CD4-positive, alpha-beta T cell treated with Interferon gamma for 1 hour (primary cell): Measurements from ENCODE around the gene DPP3.
"Not testable (repeated sequence)": the region's sequence is repeated elsewhere in the genome, so short reads cannot be mapped to it uniquely, and the experiment has no call there.

ENCODE experiments used
- DNase-seq: peaks from one replicate; pipeline ENCODE4 v3.0.0-alpha.2; 2020

DPP3 gene, protein sequence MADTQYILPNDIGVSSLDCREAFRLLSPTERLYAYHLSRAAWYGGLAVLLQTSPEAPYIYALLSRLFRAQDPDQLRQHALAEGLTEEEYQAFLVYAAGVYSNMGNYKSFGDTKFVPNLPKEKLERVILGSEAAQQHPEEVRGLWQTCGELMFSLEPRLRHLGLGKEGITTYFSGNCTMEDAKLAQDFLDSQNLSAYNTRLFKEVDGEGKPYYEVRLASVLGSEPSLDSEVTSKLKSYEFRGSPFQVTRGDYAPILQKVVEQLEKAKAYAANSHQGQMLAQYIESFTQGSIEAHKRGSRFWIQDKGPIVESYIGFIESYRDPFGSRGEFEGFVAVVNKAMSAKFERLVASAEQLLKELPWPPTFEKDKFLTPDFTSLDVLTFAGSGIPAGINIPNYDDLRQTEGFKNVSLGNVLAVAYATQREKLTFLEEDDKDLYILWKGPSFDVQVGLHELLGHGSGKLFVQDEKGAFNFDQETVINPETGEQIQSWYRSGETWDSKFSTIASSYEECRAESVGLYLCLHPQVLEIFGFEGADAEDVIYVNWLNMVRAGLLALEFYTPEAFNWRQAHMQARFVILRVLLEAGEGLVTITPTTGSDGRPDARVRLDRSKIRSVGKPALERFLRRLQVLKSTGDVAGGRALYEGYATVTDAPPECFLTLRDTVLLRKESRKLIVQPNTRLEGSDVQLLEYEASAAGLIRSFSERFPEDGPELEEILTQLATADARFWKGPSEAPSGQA

DNA sequence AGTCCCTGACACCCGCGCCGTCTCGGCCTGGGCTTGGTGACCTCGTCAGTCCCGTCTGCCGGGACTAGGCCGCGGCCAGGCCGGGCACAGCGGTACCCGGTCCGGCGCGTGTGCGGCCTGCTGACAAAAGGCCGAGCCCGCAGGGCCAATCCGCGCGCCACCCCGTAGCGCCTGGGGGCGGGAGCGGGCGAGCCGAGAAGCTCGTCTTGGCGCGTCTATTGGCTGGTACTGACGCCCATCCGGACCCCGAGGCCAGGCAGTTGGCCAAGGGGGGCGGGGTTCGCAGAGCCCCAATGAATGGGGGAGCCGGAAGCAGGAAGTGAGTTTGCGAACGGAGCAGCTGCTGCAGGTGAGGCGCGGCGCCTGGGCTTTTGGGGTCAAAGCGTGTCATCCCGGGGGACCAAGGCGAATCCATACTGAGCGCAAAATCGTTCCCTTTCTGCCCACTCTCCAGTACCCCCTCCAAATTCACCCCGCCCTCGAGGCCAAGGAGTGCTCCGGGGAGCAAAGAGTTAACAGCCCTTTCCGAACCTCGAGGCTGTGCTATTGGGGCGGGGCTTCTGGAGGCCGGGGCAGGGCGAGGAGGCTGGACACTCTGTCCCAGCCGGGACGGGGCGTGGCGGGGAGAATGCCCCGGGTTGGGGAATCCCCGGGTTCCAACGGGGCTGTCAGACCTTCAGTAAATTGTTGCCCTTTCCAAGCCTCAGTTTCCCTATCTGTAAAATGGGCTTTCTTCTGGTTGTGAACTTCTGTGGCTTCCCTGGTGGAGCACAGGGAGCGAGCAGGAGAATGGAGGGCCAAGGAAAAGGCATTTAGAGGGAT lies at the start of gene DPP3:
TSS of gene DPP3 (plus strand) at position 318 of the 822 bp plus-strand sequence. CDS start 1,767 bp downstream, outside the sequence.
- peak; percentile 95 for DNase-seq

DNA sequence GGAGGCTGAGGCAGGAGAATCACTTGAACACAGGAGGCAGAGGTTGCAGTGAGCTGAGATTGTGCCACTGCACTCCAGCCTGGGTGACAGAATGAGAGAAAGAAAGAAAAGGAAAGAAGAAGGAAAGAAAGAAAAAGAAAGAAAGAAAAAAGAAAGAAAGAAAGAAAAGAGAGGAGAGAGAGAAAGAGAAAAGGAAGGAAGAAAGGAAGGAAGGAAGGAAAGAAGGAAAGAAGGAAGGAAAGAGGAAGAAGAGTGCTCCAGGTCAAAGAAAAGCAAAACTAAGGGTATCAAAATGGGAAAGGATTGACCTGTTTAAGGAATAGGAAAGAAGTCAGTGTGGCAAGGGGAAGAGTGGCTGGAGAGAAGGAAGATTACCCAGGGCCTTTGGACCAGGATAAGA lies 48.9 kb upstream of the DPP3 start:
- DNase-seq, result not testable (repeated sequence)

DNA sequence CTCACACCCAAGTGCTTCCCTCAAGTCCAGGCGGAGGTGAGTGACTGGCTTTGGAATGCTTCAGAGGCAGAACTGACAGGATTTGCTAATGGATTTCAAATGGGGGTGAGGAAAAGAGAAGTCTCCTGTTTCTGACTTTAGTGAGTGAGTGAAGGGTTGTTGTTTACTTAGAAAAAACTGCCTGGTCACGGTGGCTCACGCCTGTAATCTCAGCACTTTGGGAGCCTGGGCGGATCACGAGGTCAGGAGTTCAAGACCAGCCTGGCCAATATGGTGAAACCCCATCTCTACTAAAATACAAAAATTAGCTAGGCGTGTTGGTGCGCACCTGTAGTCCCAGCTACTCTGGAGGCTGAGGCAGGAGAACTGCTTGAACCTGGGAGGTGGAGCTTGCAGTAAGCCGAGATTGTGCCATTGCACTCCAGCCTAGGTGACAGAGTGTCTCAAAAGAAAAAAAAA lies 48.3 kb upstream of the DPP3 start:
- DNase-seq, result not testable (repeated sequence)

DNA sequence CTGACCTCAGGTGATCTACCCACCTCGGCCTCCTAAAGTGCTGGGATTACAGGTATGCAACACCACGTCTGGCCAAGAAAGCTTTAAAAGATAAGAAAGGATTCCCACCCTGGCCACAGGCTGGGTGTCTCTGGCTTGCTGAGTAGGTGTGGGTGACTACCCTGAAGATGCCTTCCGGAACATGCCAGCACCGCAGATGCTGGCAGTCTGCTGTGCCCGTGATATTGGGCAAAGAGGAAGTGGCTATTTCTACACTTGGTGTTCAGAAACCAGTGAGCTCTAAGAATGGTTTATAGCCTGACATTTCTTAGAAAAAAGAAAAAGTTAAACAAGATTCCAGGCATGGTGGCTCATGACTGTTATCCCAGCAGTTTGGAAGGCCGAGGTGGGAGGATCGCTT lies 47.6 kb upstream of the DPP3 start:
- DNase-seq, result no peak

DNA sequence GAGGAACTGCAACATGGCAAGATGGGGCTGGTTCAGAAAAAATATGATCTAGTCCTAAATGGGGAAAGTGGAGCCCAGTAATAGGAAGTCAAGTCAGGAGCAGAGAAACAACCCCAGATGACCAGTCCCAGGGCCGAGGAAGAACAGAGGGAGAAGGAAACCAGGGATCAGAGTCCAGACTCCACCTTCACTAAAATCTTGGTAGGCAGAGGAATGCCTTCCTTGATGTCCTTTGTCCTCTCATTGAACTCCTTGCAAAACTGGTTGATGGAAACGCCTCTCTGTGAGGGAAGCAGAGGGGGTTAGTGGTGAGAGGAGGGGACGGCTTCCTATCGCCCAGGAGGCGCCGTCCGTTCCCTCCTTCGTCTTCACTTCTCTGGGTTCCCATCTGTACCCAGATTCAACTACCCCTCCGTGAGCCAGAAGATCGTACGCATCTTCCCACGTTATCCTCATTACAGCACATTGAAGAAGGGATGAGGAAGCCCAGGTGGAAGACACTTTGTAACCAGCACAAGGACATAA lies 42.2 kb upstream of the DPP3 start:
- no peak for DNase-seq

DNA sequence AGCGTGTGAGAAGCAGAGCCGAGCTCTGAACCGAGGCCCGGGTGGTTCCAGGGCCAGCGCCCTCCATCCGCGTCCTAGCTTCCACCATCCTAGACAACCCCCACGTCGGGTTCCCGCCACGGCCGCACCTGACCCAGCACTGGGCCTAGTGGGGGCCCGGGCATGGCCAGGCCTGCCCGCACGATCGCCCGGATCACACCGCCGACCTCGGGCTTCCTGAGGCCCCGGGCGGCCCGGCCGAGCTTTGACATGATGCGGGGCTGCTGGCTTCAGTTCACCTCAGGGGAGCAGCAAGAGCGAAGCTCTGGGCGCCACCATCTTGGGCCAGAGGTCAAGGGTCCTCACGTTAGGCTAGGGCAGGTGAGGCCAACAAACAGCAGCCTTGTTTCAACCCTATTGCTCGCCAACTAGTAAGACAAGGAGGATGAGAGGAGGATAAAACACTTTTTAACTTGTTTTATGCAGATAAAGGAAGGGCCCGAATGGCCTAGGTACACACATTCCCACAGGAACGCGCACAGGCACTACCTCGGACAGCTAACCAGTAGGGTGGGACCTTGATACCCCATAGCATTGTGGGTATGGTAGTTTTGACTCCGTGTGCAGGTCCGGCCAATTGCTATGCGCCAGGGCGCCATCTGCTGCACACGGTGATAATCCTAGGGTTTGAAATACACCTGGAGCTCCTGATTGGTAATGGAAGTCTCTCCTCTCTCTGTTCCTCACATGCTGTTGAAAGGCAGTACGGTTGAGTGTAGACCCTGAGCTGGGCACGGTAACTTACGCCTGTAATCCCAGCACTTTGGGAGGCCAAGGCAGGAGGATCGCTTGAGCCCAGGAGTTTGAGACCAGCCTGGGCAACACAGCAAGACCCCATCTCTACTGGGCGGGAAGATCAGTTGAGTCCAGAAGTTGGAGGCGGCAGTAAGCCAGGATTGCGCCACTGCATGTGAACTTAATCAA lies 41.4 kb upstream of the DPP3 start, which contains the start of gene MRPL11:
TSS of gene MRPL11 (minus strand) at position 345 of the 963 bp plus-strand sequence. CDS start at position 251, 94 bp downstream.
- peak; percentile 86 for DNase-seq

DNA sequence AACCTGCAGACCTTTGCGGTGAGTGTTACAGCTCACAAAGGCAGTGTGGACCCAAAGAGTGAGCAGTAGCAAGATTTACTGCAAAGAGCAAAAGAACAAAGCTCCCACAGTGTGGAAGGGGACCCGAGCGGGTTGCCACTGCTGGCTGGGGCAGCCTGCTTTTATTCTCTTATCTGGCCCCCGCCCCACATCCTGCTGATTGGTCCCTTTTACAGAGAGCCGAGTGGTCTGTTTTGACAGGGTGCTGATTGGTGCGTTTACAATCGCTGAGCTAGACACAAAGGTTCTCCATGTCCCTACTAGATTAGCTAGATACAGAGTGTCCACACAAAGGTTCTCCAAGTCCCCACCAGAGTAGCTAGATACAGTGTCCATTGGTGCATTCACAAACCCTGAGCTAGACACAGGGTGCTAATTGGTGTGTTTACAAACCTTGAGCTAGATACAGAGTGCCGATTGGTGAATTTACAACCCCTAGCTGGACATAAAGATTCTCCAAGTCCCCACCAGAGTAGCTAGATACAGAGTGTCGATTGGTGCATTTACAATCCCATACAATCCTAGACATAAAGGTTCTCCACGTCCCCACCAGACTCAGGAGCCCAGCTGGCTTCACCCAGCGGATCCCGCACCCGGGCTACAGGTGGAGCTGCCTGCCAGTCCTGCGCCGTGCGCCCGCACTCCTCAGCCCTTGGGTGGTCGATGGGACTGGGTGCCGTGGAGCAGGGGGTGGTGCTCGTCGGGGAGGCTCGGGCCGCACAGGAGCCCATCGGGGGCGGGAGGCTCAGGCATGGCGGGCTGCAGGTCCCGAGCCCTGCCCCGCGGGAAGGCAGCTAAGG lies 39.9 kb upstream of the DPP3 start:
- DNase-seq, result not testable (repeated sequence)

DNA sequence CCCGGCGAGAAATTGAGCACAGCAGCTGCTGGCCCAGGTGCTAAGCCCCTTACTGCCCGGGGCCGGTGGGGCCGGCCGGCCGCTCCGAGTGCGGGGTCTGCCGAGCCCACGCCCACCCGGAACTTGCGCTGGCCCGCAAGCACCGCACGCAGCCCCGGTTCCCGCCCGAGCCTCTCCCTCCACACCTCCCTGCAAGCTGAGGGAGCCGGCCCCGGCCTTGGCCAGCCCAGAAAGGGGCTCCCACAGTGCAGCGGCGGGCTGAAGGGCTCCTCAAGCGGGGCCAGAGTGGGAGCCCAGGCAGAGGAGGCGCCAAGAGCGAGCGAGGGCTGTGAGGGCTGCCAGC lies 39.3 kb upstream of the DPP3 start:
- not testable (repeated sequence) for DNase-seq

DNA sequence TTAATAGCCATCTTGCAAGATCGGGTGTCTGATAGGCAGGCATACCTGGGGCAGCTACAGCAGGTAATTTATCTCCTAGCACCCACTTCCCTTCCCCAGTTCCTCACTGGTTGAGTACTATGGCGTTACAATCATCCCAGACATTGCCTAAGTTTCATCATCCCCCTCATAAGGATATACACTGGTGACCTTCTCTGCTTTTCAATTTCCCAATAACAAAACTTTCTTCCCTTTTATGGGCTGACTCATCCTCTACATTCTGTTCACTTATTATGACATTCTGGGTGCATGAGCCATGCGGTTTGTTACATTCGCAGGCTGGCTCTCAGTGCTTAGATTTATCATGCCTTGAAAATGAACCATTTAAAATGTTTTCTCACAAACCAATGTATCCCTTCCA lies 36.6 kb upstream of the DPP3 start:
- peak; percentile 18 for DNase-seq

DNA sequence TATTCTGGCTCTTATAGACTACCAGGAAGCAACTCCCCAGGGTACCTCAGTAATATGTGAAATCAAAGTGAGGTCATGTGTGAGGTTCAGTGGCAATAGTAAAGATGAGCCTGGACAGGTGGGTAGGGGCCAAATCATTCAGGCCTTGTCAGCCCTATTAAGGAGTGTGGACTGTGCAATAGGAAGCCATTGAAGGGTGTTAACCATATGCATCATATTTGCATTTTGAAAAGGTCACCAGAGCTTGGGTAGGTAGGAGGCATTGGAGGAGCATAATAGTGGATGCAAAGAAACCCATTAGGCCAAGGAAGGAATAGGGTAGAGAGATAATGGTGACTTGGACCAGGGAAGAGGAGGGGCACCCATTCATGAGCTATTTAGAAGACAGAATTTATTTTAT lies 33.2 kb upstream of the DPP3 start:
- no peak for DNase-seq

DNA sequence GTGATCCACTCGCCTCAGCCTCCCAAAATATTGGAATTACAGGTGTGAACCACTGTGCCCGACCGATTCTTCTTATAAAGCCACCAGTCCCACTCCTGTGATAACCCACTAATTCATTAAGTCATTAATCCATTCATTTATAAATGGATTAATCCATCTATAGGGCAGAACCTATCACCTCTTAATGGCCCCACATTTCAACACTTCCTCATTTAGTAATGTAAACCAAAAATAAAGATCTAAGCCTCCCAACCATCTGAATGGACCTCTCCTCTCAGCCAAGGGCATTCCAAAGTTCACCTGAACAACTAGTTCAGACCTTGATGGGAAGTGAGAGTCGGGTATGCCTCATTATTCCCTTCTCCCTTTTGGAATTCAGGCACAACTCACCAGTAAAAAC lies 31.7 kb upstream of the DPP3 start:
- DNase-seq, result no peak

DNA sequence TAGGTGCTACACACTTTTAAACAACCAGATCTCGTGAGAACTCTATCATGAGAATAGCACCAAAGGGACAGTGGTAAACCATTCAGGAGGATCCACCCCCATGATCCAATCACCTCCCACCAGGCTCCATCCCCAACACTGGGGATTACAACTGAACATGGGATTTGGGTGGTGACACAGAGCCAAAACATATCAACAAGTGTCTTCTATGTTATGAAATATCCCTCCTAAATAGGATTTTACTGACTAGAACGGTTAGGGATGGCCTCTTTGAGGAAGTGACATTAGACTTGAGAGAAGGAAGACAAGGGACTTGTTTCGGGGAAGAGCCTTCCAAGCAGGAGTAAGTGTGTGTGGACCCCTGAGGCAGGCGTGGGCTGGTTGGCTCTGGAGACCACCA lies 29.7 kb upstream of the DPP3 start:
- no peak for DNase-seq

DNA sequence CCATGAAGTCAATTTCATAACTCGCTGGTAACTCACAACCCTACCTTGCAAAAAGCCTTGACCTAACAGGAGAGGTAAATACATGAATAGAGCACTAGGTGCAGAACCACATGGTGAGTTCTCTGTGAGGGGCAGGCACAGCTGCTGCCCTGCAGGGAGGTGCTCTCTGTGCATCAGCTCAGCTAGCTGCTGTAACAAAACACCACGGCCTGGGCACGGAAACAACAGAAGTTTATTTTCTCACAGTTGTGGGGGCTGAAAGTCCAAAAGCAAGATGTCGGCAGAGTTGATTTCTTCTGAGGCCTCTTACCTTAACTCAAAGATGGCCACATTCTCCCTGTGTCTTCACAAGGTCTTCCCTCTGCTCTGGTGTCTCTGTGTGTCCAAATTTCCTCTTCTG lies 28.6 kb upstream of the DPP3 start:
- no peak for DNase-seq

DNA sequence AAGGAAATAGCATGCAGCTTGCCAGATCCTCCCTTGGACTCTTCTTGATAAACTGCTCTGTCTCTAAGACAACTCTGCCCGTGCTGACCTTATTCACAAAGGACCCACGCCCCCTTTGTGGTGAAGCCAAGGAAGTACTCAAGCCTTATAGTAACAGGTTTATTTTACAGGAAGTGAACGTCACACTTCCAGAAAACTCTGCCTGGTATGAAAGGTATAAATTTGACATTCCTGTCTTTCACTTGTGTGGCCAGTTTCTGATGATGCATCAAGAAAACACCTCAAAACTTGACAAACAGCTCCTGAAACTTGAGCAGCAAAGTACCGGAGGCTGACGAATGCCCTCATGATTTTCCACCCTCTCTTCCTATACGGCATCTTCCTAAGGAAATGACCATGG lies 26.0 kb upstream of the DPP3 start:
- DNase-seq, result peak; percentile 23

DNA sequence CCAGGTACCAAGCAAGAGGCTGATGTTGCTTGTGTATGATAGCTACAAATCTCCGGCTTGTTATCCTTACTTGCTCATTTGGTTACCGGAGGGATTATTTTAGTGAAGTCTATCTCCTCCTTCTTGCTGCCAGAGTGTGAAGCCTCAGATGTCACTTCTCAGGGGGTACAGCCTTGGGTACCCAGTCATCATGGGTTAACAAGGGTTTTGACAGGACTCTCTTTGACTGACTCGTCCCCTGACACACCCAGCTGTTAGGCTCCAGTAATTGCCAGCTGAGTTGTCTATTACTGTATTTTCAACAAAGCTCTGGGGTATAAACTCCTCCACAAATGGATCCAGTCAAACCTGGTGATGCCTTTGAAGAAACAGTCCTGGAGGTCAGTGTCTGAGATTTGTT lies 25.4 kb upstream of the DPP3 start:
- no peak for DNase-seq

DNA sequence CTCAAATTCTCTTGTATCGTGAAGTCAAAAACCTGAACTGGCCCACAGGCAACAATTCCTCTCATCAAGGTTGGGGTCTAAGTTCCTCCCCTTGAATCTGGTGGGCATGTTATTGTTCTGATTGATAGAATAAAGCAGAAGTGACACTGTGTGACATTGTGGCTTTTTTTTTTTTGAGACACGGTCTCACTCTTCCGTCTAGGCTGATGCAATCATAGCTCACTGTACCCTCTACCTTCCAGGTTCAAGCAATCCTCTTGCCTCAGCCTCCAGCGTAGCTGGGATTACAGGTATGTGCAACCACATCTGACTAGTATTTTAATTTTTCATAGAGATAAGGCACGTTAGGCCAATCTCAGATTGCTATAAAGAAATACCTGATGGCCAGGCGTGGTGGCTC lies 22.4 kb upstream of the DPP3 start:
- no peak for DNase-seq

DNA sequence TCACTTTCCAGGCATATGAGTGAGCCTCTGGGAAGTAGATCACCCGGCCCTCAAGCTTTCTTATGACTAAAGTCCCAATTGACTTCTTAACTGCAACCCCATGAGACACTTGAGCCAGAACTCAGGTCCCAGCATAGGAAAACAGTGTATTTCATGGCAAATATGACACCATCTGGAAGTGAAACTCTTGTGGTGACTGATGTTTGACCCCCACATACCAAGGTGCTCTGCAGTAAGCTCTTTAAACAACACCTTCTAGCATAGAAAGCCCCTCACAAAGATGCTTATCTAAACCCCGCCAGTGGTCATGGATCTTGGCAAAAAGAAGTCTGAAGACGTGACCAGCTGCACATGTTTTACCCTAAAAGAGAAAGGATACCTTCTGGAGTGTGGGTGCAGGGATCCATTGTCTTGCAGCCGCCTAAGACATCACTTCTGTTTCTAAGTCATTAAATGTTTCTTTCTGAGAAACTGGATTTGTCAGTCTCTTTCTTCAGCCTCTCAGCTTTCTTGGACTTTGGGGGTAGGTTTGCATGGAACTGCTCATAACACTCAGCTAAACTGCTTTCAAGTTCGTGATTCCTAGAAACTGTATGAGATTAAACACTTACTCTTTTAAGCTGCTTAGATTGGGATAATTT lies 21.0 kb upstream of the DPP3 start:
- DNase-seq, result no peak

DNA sequence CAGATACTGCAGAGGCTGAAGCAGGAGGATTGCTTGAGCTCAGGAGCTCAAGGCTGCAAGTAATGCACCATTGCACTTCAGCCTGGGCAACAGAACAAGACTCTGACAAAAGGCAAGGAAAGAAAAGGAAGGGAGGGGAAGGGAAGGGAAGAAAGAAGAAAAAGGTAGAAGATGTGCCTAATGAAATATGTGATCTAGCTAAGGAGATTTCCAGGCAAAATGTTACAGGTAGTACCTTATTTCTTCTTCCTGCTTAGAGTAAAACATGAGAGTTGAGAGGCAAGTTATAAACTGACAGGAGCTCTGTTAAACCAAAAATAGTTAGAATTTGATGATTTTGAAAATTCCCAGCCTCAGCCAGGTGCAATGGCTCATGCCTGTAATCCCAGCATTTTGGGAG lies 18.2 kb upstream of the DPP3 start:
- DNase-seq, result no peak

DNA sequence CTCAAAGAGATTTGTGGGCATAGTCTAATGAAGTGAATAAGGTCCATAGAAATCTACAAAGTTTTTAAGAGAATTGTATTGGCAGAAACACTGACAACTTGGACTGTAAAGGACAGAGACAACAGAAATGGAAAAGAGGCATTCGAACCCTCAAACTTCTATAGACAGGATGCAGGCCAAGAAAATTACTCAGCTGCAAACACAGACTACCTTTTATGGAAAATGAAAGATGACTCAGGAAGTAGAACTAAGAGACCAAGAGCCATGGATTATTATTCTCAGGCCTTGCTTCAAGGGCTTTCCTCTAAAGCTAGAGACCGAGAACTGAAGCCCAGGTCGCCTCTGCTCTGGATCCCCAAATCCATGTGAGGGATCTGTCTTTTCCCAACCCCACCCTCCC lies 17.3 kb upstream of the DPP3 start:
- DNase-seq, result no peak

DNA sequence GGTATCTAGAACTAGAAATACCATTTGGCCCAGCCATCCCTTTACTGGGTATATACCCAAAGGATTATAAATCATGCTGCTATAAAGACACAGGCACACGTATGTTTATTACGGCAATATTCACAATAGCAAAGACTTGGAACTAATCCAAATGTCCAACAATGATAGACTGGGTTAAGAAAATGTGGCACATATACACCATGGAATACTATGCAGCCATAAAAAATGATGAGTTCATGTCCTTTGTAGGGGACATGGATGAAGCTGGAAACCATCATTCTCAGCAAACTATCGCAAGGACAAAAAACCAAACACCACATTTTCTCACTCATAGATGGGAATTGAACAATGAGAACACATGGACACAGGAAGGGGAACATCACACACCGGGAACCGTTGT lies 16.1 kb upstream of the DPP3 start:
- DNase-seq, result not testable (repeated sequence)
